Natural killer cell (primary cell): ENCODE results near the gene USP3. TPM values are rescaled to one million over a fixed set of nuclear protein-coding genes. Genes with fewer than 3 reads are reported as not detected.
A peak's percentile ranks its signal among the peaks of the same experiment; 100 is the strongest.
"Not testable (repeated sequence)": the region's sequence is repeated elsewhere in the genome, so short reads cannot be mapped to it uniquely, and the experiment has no call there.

Experiments
- ATAC-seq, 3 donors: fragments of 150-1000 bp in 2 of 3; fragments of 200-7000 bp in 1 of 3; cut with Tn5 transposase; 1 replicate in 1 of 3; 2 replicates in 2 of 3; pipeline ENCODE4 v1.10.0; 2021; ENCODE audit warnings: mild to moderate bottlenecking in 2 of 3, moderate library complexity in 2 of 3
- DNase-seq, 2 donors: peaks; one replicate each; pipeline versions ENCODE4 v3.0.0 to v3.0.0-alpha.2; 2013 to 2021; ENCODE audit warnings: mixed read lengths in 1 of 2
- H3K27ac ChIP-seq: one replicate; pipeline ENCODE4 v1.5.1; 2013; ENCODE audit warnings: mild to moderate bottlenecking, low read length
- H3K27me3 ChIP-seq: one replicate; pipeline ENCODE4 v1.6.1; 2013; ENCODE audit warnings: low read length; ENCODE audit not compliant: control insufficient read depth, insufficient read depth
- H3K36me3 ChIP-seq: one replicate; pipeline ENCODE4 v1.6.1; 2013; ENCODE audit warnings: low read length; ENCODE audit not compliant: control insufficient read depth, insufficient read depth
- H3K4me1 ChIP-seq: one replicate; pipeline ENCODE4 v1.6.1; 2013; ENCODE audit warnings: low read length; ENCODE audit not compliant: control insufficient read depth, insufficient read depth
- H3K4me3 ChIP-seq: one replicate; pipeline ENCODE4 v1.5.1; 2013; ENCODE audit warnings: low read length
- H3K9me3 ChIP-seq: one replicate; pipeline ENCODE4 v1.6.1; 2013; ENCODE audit warnings: low read length; ENCODE audit not compliant: control insufficient read depth, insufficient read depth
- H3K27ac Mint-ChIP-seq, 2 donors: one replicate each; pipeline ENCODE4 v1.8.0; 2022; ENCODE audit warnings: mild to moderate bottlenecking in 2 of 2, mixed read lengths in 2 of 2, moderate library complexity in 1 of 2
- H3K27me3 Mint-ChIP-seq, 2 donors: one replicate each; pipeline ENCODE4 v1.8.0; 2022; ENCODE audit warnings: low read depth in 2 of 2, mixed read lengths in 2 of 2
- H3K36me3 Mint-ChIP-seq: one replicate; pipeline ENCODE4 v1.8.0; 2022; ENCODE audit warnings: mixed read lengths
- H3K4me1 Mint-ChIP-seq, 2 donors: one replicate each; pipeline ENCODE4 v1.8.0; 2022; ENCODE audit warnings: mixed read lengths in 2 of 2
- H3K4me3 Mint-ChIP-seq: one replicate; pipeline ENCODE4 v1.8.0; 2022; ENCODE audit warnings: mild to moderate bottlenecking, moderate library complexity, mixed read lengths
- H3K9me3 Mint-ChIP-seq, 2 donors: one replicate each; pipeline ENCODE4 v1.8.0; 2022; ENCODE audit warnings: mixed read lengths in 2 of 2
- CTCF ChIP-seq: fragments of 200-600 bp; IDR thresholded peaks from one replicate; pipeline ENCODE4 v1.8.0; 2022; ENCODE audit warnings: antibody characterized with exemption
- WGBS: methylation state at CpG from one replicate; pipeline ENCODE4 v1.1.7; 2013; ENCODE audit warnings: missing lambda C conversion rate; ENCODE audit not compliant: insufficient coverage; 5-methylcytosine and 5-hydroxymethylcytosine counted together
- intact Hi-C: fragments of 100-400 bp; cut with micrococcal nuclease; formaldehyde crosslinking; loops from one replicate; pipeline ENCODE4 v1.14.2; 2022
- total RNA-seq, 4 donors: library from RNA; stranded (reverse); fragments of 120-200 nt in 1 of 4; gene quantifications; one replicate each; pipeline versions ENCODE4 v1.2.3 to v1.2.4, GENCODE V29; 2013 to 2022

Gene USP3
- total RNA-seq, 3 donors from 2014 or later (not counting 1 experiment from before 2014, with no cell fraction given): 163 to 187 (median 169) TPM

GRCh38 chr15:63610209-63610841, 105.9 kb downstream of the USP3 start:
- peaks cover 15% of the 10 kb centered on the region for H3K36me3 Mint-ChIP-seq
- H3K36me3 ChIP-seq: peaks cover 42% of the 10 kb centered on the region

GRCh38 chr15:63611177-63611576, 106.8 kb downstream of the USP3 start:
- 71% methylated on average over 3 of the region's 3 CpGs for WGBS
- H3K4me3 Mint-ChIP-seq: no peak overlapping the region
- Histone ChIP-seq H3K27me3 (no peaks in the 10 kb centered on the region), H3K36me3 (peaks cover 47% of the 10 kb centered on the region), H3K4me3 (no peak overlapping the region), H3K4me1 (peaks cover 13% of the 10 kb centered on the region), H3K27ac (peak overlapping the region; percentile 59), H3K9me3 (no peaks in the 10 kb centered on the region)
- intact Hi-C loops: no loop called here
- H3K27ac Mint-ChIP-seq: peak overlapping the region; percentile 90
- peaks cover 15% of the 10 kb centered on the region for H3K36me3 Mint-ChIP-seq
- peaks cover 18% of the 10 kb centered on the region in 2 donors for H3K4me1 Mint-ChIP-seq
- no peaks in the 10 kb centered on the region for H3K9me3 Mint-ChIP-seq
- no peak for ATAC-seq
- TF ChIP-seq CTCF: no peak
- no peaks in the 10 kb centered on the region for H3K27me3 Mint-ChIP-seq
- no peak for DNase-seq

More at GRCh38 chr15:63610209-63610841, 105.9 kb downstream of the USP3 start:
- DNase-seq: peak; percentile 59 to 87
- Histone ChIP-seq H3K4me3 (no peak overlapping the region), H3K9me3 (no peaks in the 10 kb centered on the region), H3K27me3 (no peaks in the 10 kb centered on the region), H3K4me1 (peaks cover 22% of the 10 kb centered on the region), H3K27ac (peak overlapping the region; percentile 59)
- peak; percentile 80 for TF ChIP-seq CTCF
- 2% methylated on average over 6 of the region's 6 CpGs for WGBS
- H3K9me3 Mint-ChIP-seq: no peaks in the 10 kb centered on the region
- peak overlapping the region; percentile 90 for H3K27ac Mint-ChIP-seq
- intact Hi-C loops: loop anchor here (1.0 kb wide), 1 partner anchor 457 kb away; no protein-coding TSS in a partner anchor
- peak; percentile 91 to 96 (median 91) for ATAC-seq
- H3K27me3 Mint-ChIP-seq: no peaks in the 10 kb centered on the region
- H3K4me3 Mint-ChIP-seq: peak overlapping the region; percentile 18
- H3K4me1 Mint-ChIP-seq: peaks cover 27% of the 10 kb centered on the region in 2 donors

DNA sequence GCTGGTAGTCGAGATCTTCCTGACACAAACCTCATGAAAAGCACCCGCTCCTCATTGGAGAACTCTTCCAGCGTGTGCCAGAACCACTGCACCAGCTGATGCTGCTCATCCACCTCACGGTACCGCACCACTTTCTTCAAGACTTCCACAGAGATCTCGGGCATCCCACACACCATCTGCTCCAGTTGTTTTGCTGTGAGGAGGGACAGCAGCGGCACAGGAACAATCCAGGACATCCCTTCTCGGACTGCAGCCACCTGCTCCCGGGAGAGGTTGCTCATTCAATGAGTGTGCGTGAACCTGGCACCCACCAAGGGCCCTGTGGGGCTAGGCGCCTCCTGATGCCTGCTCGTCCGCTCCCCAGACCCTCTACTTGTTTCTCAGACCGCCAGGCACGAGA, 107.9 kb downstream of the USP3 start:
- Histone ChIP-seq H3K4me1 (peaks cover 10% of the 10 kb centered on the region), H3K36me3 (peaks cover 50% of the 10 kb centered on the region), H3K4me3 (no peak overlapping the region), H3K27me3 (no peaks in the 10 kb centered on the region), H3K9me3 (no peaks in the 10 kb centered on the region), H3K27ac (no peak overlapping the region)
- no peak for TF ChIP-seq CTCF
- intact Hi-C loops: no loop called here
- H3K9me3 Mint-ChIP-seq: no peaks in the 10 kb centered on the region
- H3K27ac Mint-ChIP-seq: peak overlapping the region in 1 of 2 donors; percentile 90
- no peak overlapping the region for H3K4me3 Mint-ChIP-seq
- DNase-seq (no peak), ATAC-seq (no peak)
- no peaks in the 10 kb centered on the region for H3K27me3 Mint-ChIP-seq
- WGBS: 99% methylated on average over 15 of the region's 15 CpGs
- H3K4me1 Mint-ChIP-seq: peaks cover 14 to 15% of the 10 kb centered on the region in 2 donors
- peaks cover 15% of the 10 kb centered on the region for H3K36me3 Mint-ChIP-seq

GRCh38 chr15:63615935-63616334, 111.5 kb downstream of the USP3 start:
- intact Hi-C loops: no loop called here
- Mint-ChIP-seq H3K27me3 (no peaks in the 10 kb centered on the region), H3K4me3 (no peak overlapping the region), H3K4me1 (peaks cover 2 to 4% of the 10 kb centered on the region in 2 donors), H3K36me3 (peaks cover 7% of the 10 kb centered on the region), H3K27ac (no peak overlapping the region), H3K9me3 (no peaks in the 10 kb centered on the region)
- Histone ChIP-seq H3K9me3 (no peaks in the 10 kb centered on the region), H3K27ac (no peak overlapping the region), H3K36me3 (peaks cover 31% of the 10 kb centered on the region), H3K27me3 (no peaks in the 10 kb centered on the region), H3K4me1 (no peaks in the 10 kb centered on the region), H3K4me3 (no peak overlapping the region)
- no peak for TF ChIP-seq CTCF
- 87% methylated on average over 3 of the region's 3 CpGs for WGBS
- ATAC-seq: no peak
- no peak for DNase-seq

DNA sequence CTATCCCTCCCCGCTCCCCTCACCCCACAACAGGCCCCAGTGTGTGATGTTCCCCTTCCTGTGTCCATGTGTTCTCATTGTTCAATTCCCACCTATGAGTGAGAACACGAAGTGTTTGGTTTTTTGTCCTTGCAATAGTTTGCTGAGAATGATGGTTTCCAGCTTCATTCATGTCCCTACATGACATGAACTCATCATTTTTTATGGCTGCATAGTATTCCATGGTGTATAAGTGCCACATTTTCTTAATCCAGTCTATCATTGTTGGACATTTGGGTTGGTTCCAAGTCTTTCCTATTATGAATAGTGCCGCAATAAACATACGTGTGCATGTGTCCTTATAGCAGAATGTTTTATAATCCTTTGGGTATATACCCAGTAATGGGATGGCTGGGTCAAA, 112.8 kb downstream of the USP3 start:
- H3K27me3 Mint-ChIP-seq, H3K9me3 ChIP-seq, H3K4me3 ChIP-seq, H3K9me3 Mint-ChIP-seq, H3K27ac Mint-ChIP-seq, intact Hi-C loops, H3K4me1 ChIP-seq, ATAC-seq, H3K27me3 ChIP-seq, H3K27ac ChIP-seq, H3K4me3 Mint-ChIP-seq, DNase-seq, H3K4me1 Mint-ChIP-seq: not testable (repeated sequence)
- 100% methylated on average over 2 of the region's 4 CpGs for WGBS
- peaks cover 17% of the 10 kb centered on the region for H3K36me3 Mint-ChIP-seq
- peaks cover 30% of the 10 kb centered on the region for H3K36me3 ChIP-seq
